Caco-2 (cell line): ENCODE measurements around the gene ACAA2. TPM values are rescaled to one million over a fixed set of nuclear protein-coding genes. Genes with fewer than 3 reads are reported as not detected.

Experiments
- BruUV-seq: library from RNA; stranded (reverse); fragments of 400-500 nt; replicated peaks from 2 replicates; lab custom pipeline; 2021; lab: Mats Ljungman, UMichigan
- CTCF ChIA-PET: fragments of 300-600 bp; sonication (Branson Sonifier 250); formaldehyde crosslinking; loops from one replicate; lab custom pipeline; 2022; ENCODE audit warnings: antibody characterized with exemption; lab: Charles Lee
- POLR2A ChIA-PET: fragments of 300-600 bp; sonication (Branson Sonifier 250); formaldehyde crosslinking; loops from one replicate; lab custom pipeline; 2022; ENCODE audit warnings: antibody characterized with exemption; lab: Charles Lee
- DNase-seq, 2 experiments: peaks; one replicate each; pipeline versions ENCODE4 v3.0.0 to v3.0.0-alpha.2; 2020 to 2022
- H3K27me3 ChIP-seq: replicated peaks from 2 replicates; pipeline ENCODE4 v1.6.0; 2011; ENCODE audit warnings: low read length; ENCODE audit not compliant: control insufficient read depth, insufficient read depth
- H3K36me3 ChIP-seq: 2 replicates; pipeline ENCODE4 v1.5.1; 2011; ENCODE audit warnings: low read length; ENCODE audit not compliant: control insufficient read depth, insufficient read depth
- H3K4me1 ChIP-seq: fragments of 250-450 bp; sonication (Bioruptor Pico); 2 replicates; pipeline ENCODE4 v1.5.1; 2020; ENCODE audit warnings: mild to moderate bottlenecking
- H3K4me3 ChIP-seq: 2 replicates; pipeline ENCODE4 v1.5.1; 2011; ENCODE audit warnings: low read depth, mild to moderate bottlenecking, control low read depth, low read length
- H3K9me3 ChIP-seq: fragments of 250-450 bp; sonication (Bioruptor Pico); 2 replicates; pipeline ENCODE4 v1.5.1; 2020; ENCODE audit warnings: mild to moderate bottlenecking, moderate library complexity
- H3K27ac Mint-ChIP-seq: one replicate; pipeline ENCODE4 v1.8.0; 2022; ENCODE audit warnings: mixed read lengths; ENCODE audit not compliant: unreplicated experiment
- H3K27me3 Mint-ChIP-seq: one replicate; pipeline ENCODE4 v1.8.0; 2022; ENCODE audit warnings: mixed read lengths; ENCODE audit not compliant: insufficient read depth, unreplicated experiment
- H3K36me3 Mint-ChIP-seq: one replicate; pipeline ENCODE4 v1.8.0; 2022; ENCODE audit warnings: mild to moderate bottlenecking, mixed read lengths; ENCODE audit not compliant: insufficient read depth, unreplicated experiment
- H3K4me1 Mint-ChIP-seq: one replicate; pipeline ENCODE4 v1.8.0; 2022; ENCODE audit warnings: low read depth, mixed read lengths; ENCODE audit not compliant: unreplicated experiment
- H3K4me3 Mint-ChIP-seq: one replicate; pipeline ENCODE4 v1.8.0; 2022; ENCODE audit warnings: mild to moderate bottlenecking, moderate library complexity, mixed read lengths; ENCODE audit not compliant: unreplicated experiment
- H3K9me3 Mint-ChIP-seq: one replicate; pipeline ENCODE4 v1.8.0; 2022; ENCODE audit warnings: mixed read lengths; ENCODE audit not compliant: unreplicated experiment
- CTCF ChIP-seq, 2 experiments: fragments of 200-600 bp in 1 of 2; IDR thresholded peaks; 1 replicate in 1 of 2; 2 replicates in 1 of 2; pipeline versions ENCODE4 v1.5.1 to v1.8.0; 2011 to 2022; ENCODE audit warnings: antibody characterized with exemption in 1 of 2, control low read depth in 1 of 2, inconsistent platforms in 1 of 2, low read depth in 1 of 2, low read length in 1 of 2, mild to moderate bottlenecking in 1 of 2, moderate library complexity in 1 of 2; ENCODE audit not compliant: insufficient read depth in 1 of 2, severe bottlenecking in 1 of 2, unreplicated experiment in 1 of 2
- intact Hi-C: fragments of 100-400 bp; cut with micrococcal nuclease; formaldehyde crosslinking; loops from one replicate; pipeline ENCODE4 v1.10.0; 2022; ENCODE audit not compliant: unreplicated experiment
- total RNA-seq: library from RNA; stranded (reverse); gene quantifications from 2 replicates; pipeline ENCODE4 v1.2.3, GENCODE V29; 2022

ACAA2 gene
- total RNA-seq, 1 experiment from 2014 or later = 207 TPM

GRCh38 chr18:49841236-49842217, 28.2 kb upstream of the ACAA2 start:
- H3K36me3 Mint-ChIP-seq = peaks cover 6% of the 10 kb centered on the region
- Histone ChIP-seq H3K36me3 (no peaks in the 10 kb centered on the region; the same call in none of the 2 replicates), H3K4me1 (peaks cover 16% of the 10 kb centered on the region; the same call in 1 of the 2 replicates), H3K27me3 (no peaks in the 10 kb centered on the region), H3K9me3 (no peaks in the 10 kb centered on the region), H3K4me3 (no peak overlapping the region)
- no TSS peak for BruUV-seq
- no peak for TF ChIP-seq CTCF (IDR thresholded peaks at IDR 0.05; ENCODE audit: insufficient read depth in 1 of 2, low read depth in 1 of 2, low read length in 1 of 2, severe bottlenecking in 1 of 2, unreplicated experiment in 1 of 2)
- no peaks in the 10 kb centered on the region for H3K4me1 Mint-ChIP-seq
- H3K27ac Mint-ChIP-seq = no peak overlapping the region
- H3K27me3 Mint-ChIP-seq = no peaks in the 10 kb centered on the region
- H3K4me3 Mint-ChIP-seq = no peak overlapping the region
- intact Hi-C loops = no loop called here
- no peaks in the 10 kb centered on the region for H3K9me3 Mint-ChIP-seq
- ChIA-PET CTCF (no interaction called here), POLR2A (no interaction called here)
- DNase-seq = no peak

- no TSS peak for BruUV-seq
- Histone ChIP-seq H3K4me3 (no peak overlapping the region), H3K4me1 (peaks cover 41% of the 10 kb centered on the region), H3K36me3 (no peaks in the 10 kb centered on the region; the same call in none of the 2 replicates), H3K27me3 (no peaks in the 10 kb centered on the region), H3K9me3 (no peaks in the 10 kb centered on the region)
- DNase-seq = no peak
- no peaks in the 10 kb centered on the region for H3K27me3 Mint-ChIP-seq
- no peaks in the 10 kb centered on the region for H3K9me3 Mint-ChIP-seq
- ChIA-PET POLR2A (no interaction called here), CTCF (no interaction called here)
- H3K36me3 Mint-ChIP-seq = peaks cover 13% of the 10 kb centered on the region
- TF ChIP-seq CTCF (IDR thresholded peaks at IDR 0.05; ENCODE audit: insufficient read depth in 1 of 2, low read depth in 1 of 2, low read length in 1 of 2, severe bottlenecking in 1 of 2, unreplicated experiment in 1 of 2) = no peak
- no peaks in the 10 kb centered on the region for H3K4me1 Mint-ChIP-seq
- intact Hi-C loops = no loop called here
- no peak overlapping the region for H3K4me3 Mint-ChIP-seq
- no peak overlapping the region for H3K27ac Mint-ChIP-seq
These were observed 25.7 kb upstream of the ACAA2 start for GRCh38 chr18:49839012-49839411.

- Histone ChIP-seq H3K27me3 (no peaks in the 10 kb centered on the region), H3K4me3 (no peak overlapping the region), H3K36me3 (no peaks in the 10 kb centered on the region; the same call in none of the 2 replicates), H3K9me3 (no peaks in the 10 kb centered on the region), H3K4me1 (peaks cover 43% of the 10 kb centered on the region)
- ChIA-PET CTCF (no interaction called here), POLR2A (no interaction called here)
- H3K27me3 Mint-ChIP-seq = no peaks in the 10 kb centered on the region
- no peak for DNase-seq
- BruUV-seq = no TSS peak
- H3K4me1 Mint-ChIP-seq = no peaks in the 10 kb centered on the region
- no peaks in the 10 kb centered on the region for H3K9me3 Mint-ChIP-seq
- H3K27ac Mint-ChIP-seq = no peak overlapping the region
- no peak overlapping the region for H3K4me3 Mint-ChIP-seq
- intact Hi-C loops = no loop called here
- TF ChIP-seq CTCF (IDR thresholded peaks at IDR 0.05; ENCODE audit: insufficient read depth in 1 of 2, low read depth in 1 of 2, low read length in 1 of 2, severe bottlenecking in 1 of 2, unreplicated experiment in 1 of 2) = no peak
- peaks cover 18% of the 10 kb centered on the region for H3K36me3 Mint-ChIP-seq
These were observed 25.0 kb upstream of the ACAA2 start for GRCh38 chr18:49838381-49838780.
